ENCODE results near the gene BAIAP2.

BAIAP2 gene

DNA sequence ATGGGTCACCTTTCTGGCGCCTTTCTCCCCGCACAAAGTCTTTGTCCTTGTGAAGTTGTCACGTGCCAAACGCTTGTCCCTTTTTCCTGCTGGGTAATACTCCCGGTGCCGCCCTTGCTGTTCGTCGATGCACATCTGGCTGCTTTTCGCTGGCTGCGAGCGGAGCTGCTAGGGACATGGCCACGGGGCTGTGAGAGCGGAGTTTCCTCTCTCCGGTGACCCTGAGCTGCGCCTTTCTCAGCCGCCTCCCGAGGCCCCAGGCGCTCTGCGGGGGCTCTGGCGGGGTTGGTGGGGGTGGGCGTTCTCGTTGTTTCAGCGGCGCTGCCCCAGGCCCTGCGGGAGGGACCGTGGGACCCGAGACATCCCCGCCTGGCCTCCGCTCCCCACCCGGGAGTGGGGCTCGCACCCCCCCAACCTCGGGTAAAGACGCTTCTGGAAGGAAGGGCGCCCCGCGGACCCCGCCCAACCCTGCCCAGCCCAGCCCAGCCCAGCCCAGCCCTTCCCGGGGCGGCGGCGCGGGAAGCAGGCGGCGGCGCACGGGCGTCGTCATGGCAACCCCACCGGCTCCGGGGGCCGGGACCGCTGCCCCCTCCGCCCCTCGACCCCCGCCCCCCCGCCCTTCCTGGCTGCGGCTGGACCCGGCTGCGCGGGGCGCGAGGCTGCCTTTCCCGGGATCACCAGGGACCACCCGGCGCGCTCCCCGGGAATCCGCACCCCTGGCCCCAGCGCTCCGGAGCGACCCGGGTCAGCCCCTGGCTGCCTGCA is 31.1 kb upstream of the BAIAP2 start:
- Histone ChIP-seq H3K4me3 (ENCODE audit: low read depth in 1 of 2, low read length in 1 of 2) (no peak overlapping the region), H3K9me3 (no peaks in the 10 kb centered on the region), H3K27ac (no peak overlapping the region), H3K27me3 (peaks cover 68% of the 10 kb centered on the region), H3K4me1 (ENCODE audit: control insufficient read depth in 1 of 2, insufficient read depth in 1 of 2, low read depth in 1 of 2, low read length in 1 of 2) (peaks cover 7 to 12% of the 10 kb centered on the region in 2 experiments), H3K36me3 (peaks cover 23% of the 10 kb centered on the region)
- TF ChIP-seq CTCF (IDR thresholded peaks at IDR 0.05) = no peak

DNA sequence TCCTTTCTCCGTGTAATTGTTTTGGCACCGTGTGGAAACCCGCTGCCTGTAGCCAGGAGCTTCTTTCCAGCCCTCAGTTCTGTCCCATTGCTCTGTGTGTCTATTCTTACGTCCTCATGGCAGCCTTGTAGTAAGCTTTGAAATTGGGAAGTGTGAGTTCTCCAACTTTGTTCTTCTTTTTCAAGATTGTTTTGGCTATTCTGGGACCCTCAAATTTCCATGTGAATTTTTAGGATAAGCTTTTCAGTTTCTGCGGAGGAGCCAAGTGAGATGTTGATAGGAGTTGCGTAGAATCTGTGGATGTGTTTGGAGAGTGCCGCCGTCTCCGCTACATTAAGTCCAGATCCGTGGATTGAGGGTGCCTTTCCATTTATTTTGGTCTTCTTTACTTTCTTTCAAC is 28.1 kb upstream of the BAIAP2 start:
- Histone ChIP-seq H3K9me3 (peaks cover 6% of the 10 kb centered on the region), H3K27me3 (peaks cover 57% of the 10 kb centered on the region), H3K4me1 (ENCODE audit: control insufficient read depth in 1 of 2, insufficient read depth in 1 of 2, low read depth in 1 of 2, low read length in 1 of 2) (peaks cover 17 to 21% of the 10 kb centered on the region in 2 experiments), H3K27ac (no peak overlapping the region), H3K4me3 (ENCODE audit: low read depth in 1 of 2, low read length in 1 of 2) (no peak overlapping the region), H3K36me3 (no peaks in the 10 kb centered on the region)
- TF ChIP-seq CTCF (IDR thresholded peaks at IDR 0.05) = no peak

GRCh38 chr17:81008140-81008539 is 26.8 kb upstream of the BAIAP2 start:
- Histone ChIP-seq H3K4me3 (ENCODE audit: low read depth in 1 of 2, low read length in 1 of 2) (no peak overlapping the region), H3K9me3 (peaks cover 6% of the 10 kb centered on the region), H3K27me3 (peaks cover 44% of the 10 kb centered on the region), H3K4me1 (ENCODE audit: control insufficient read depth in 1 of 2, insufficient read depth in 1 of 2, low read depth in 1 of 2, low read length in 1 of 2) (peaks cover 17 to 21% of the 10 kb centered on the region in 2 experiments), H3K27ac (no peak overlapping the region), H3K36me3 (no peaks in the 10 kb centered on the region)
- no peak for TF ChIP-seq CTCF (IDR thresholded peaks at IDR 0.05)

GRCh38 chr17:81009136-81009535 is 25.8 kb upstream of the BAIAP2 start:
- peak overlapping the region; percentile 21 for H3K27ac ChIP-seq
- H3K4me3 ChIP-seq (ENCODE audit: low read depth in 1 of 2, low read length in 1 of 2) = peak overlapping the region in 1 of 2 experiments; percentile 42
- H3K4me1 ChIP-seq (ENCODE audit: control insufficient read depth in 1 of 2, insufficient read depth in 1 of 2, low read depth in 1 of 2, low read length in 1 of 2) = peaks cover 15 to 17% of the 10 kb centered on the region in 2 experiments
- no peak for TF ChIP-seq CTCF (IDR thresholded peaks at IDR 0.05)
- H3K9me3 ChIP-seq = peaks cover 6% of the 10 kb centered on the region
- H3K36me3 ChIP-seq = no peaks in the 10 kb centered on the region
- peaks cover 34% of the 10 kb centered on the region for H3K27me3 ChIP-seq

- no peak overlapping the region for H3K27ac ChIP-seq
- H3K27me3 ChIP-seq = peaks cover 16% of the 10 kb centered on the region
- H3K4me3 ChIP-seq (ENCODE audit: low read depth in 1 of 2, low read length in 1 of 2) = no peak overlapping the region
- H3K36me3 ChIP-seq = no peaks in the 10 kb centered on the region
- peaks cover 6% of the 10 kb centered on the region for H3K9me3 ChIP-seq
- peaks cover 10 to 11% of the 10 kb centered on the region in 2 experiments for H3K4me1 ChIP-seq (ENCODE audit: control insufficient read depth in 1 of 2, insufficient read depth in 1 of 2, low read depth in 1 of 2, low read length in 1 of 2)
- TF ChIP-seq CTCF (IDR thresholded peaks at IDR 0.05) = no peak
Observed at GRCh38 chr17:81010935-81011334, 24.0 kb upstream of the BAIAP2 start.
